NCI-H1694 (cell line): ENCODE measurements around the gene SFRP4.

ENCODE experiments used
- DNase-seq: peaks from one replicate; lab custom pipeline; 2025; lab: John Stamatoyannopoulos, UW

The SFRP4 gene

GRCh38 chr7:37924491-37925041 lies 7.9 kb upstream of the SFRP4 start:
- no peak for DNase-seq

DNA sequence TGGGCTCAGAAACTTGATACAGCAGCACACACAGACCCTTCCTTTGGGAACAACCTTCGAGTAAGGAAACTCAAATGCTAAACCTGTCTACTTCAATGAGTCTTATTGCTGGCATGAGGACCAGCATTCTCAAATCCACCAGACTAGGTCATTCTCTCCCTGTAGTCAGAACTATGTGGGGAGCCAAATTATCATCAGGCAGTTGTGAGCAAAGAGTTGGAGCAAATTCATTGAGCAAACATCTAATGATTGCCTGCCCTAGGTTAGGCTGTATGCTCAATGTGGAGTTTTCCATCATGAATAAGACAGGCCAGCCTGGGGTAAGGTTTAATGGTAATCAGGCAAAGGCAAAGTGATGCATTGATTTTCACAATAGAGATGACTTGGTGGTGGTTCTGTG lies 7.4 kb upstream of the SFRP4 start:
- DNase-seq = no peak

DNA sequence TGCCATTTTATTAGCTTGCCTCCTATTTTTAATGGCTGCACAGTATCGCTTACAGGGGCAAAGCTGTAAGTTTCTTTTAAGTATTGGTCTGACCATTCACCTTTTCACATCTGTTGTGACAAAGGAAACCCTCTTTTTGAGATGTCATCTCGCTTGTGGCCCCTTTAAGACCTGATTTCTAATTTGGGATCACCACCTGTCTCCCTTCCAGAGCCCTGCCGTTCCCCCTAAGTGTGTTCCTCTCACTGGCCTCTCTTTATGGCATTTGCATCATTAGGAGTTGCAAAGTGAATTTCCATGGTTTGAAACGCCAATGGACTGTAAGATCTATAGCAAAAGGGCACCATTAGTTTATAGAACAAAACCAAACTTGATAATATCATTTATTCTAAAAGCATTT lies 5.3 kb upstream of the SFRP4 start:
- no peak for DNase-seq

- DNase-seq = peak; percentile 50
Measured at GRCh38 chr7:37920849-37921805, 4.5 kb upstream of the SFRP4 start.

GRCh38 chr7:37920305-37920848 lies 3.8 kb upstream of the SFRP4 start, which contains the start of gene EPDR1:
TSS of gene EPDR1 (plus strand) at chr7:37920640. CDS start at chr7:37920940, 300 bp downstream.
- peak; percentile 88 for DNase-seq

DNA sequence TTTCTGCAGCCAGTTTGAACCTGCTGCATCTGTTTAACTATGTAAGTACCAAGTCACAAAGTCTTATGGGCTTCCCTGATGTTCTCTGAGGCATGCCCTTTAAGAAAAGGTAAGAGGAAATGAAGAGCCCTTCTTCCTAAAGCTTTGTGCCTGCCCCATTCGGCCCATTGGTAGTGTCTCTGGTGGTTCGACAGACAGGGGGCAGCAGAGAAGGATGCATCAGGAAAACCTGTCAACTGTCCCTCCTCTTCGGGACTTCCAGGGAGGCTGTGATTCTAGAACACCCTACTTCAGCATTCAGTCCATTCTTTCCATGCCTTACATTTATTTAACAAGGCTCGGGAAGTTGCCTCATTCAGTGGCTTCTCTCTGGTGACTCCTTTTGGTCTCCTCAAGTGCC lies 1.9 kb upstream of the SFRP4 start:
- no peak for DNase-seq

DNA sequence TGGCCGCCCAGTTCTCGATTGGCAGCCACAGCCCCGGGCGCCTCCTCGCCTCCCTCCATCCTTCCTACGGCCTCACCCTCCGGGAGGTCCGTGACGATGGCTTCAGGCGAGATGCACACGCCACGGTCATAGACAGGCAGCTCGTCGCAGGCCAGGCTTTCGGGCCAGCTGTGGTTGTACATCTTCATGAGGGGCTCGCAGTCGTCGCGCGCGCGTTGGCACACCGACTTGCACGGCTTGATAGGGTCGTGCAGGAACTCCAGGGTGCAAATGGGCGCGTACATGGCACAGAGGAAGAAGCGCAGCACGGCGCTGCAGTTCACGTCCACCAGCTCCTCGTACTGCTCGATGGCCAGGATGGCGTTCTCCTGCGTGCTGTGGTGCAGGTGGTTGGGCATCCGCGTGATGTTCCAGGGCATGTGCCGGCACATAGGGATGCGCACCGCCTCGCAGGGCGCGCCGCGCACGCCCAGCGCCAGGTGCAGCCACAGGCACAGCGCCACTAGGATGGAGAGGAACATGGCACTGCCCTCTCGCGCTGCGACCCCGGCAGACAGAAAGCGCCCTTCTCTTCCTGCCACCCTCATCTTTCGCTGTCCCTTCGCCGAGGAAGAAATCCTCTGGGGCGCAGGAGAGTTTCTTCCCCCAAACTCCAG lies 472 bp downstream of the SFRP4 start:
- DNase-seq = no peak

GRCh38 chr7:37915438-37915837 lies 1.2 kb downstream of the SFRP4 start:
- DNase-seq = no peak

DNA sequence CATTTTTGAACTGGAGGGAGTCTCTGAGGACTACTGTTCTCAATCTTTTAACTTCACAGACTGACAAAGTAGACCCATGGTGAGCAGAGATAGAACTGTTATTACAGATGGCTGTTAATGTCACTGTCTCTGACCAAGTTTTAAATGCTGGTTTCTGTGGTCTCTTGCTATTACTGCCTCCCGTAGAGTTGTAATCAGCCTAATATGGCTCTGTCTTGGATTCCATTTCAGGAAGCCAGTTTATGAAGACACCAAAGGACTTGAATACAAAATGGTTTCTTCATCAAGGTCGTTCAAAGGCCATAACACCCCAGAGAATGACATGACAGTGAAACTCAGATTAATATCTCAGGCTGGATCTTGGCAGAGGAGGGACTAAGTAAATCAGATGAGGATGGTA lies 3.9 kb downstream of the SFRP4 start:
- no peak for DNase-seq

DNA sequence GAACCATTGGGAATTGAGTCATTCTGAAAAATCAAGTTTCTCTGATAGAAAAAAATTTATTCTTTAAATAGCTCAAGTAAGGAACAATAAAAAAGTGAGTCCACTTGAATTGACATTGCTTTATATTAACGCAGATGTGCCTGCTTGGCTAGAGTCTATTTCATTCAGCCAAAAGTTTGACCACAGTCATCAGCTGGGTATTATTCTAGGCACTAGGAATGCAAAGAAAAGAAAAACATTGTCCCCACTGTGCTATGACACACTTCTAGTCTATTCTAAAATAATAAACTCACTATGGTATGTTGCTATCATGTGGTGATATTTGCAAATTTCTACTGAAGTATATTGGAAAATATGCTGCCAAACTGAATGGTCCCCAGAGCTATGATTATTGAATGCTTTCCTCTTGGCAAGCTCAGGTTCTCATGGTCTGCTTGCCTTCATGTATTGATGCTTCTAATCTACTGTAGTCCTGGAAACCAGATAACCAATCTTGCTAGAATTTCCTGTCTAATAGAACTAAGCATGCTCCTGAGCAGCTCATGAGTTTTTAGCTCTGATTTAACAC lies 8.3 kb downstream of the SFRP4 start:
- DNase-seq = no peak

GRCh38 chr7:37901890-37902524 lies 14.6 kb downstream of the SFRP4 start:
- DNase-seq = no peak

GRCh38 chr7:37901236-37901827 lies 15.3 kb downstream of the SFRP4 start:
- peak; percentile 15 for DNase-seq

- no peak for DNase-seq
Measured at GRCh38 chr7:37899712-37900247, 16.8 kb downstream of the SFRP4 start.

- no peak for DNase-seq
Measured at GRCh38 chr7:37894671-37895070, 21.9 kb downstream of the SFRP4 start.

DNA sequence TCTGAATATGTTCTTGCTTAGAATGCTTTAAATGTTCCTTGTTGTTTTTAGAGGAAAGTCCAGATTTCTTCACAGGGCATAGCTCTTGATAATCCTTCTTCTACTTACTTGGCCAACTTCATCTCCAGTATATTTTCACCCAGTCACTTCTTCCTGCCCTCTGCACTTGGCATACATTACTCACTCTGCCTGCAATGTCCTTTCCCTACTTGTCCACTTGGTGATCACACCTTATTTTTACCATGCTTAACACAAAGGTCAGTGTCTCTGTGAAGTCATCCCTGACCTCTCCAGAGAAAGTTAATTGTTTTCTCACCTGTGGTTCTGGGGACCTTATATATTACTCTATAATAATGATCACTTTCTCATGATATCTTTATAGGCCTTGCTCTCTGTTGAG lies 23.3 kb downstream of the SFRP4 start:
- DNase-seq = no peak

DNA sequence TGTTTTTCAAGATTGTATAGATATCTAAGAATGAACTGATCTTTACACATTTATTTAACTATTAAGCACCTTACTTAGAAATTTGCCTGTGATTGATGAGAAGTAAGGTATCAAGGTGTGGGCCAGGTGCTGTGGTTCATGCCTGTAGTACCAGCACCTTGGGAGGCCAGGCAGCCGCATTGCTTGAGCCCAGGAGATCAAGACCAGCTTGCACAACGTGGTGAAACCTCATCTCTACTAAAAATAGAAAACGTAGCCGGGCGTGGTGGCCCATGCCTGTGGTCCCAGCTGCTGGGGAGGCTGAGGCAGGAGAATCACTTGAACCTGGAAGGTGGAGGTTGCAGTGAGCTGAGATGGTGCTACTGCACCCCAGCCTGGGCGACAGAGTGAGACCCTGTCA lies 34.5 kb downstream of the SFRP4 start:
- no peak for DNase-seq
